ENCODE results near the gene RNF26. TPM values are rescaled to one million over a fixed set of nuclear protein-coding genes. Genes with fewer than 3 reads are reported as not detected.

Gene RNF26
- total and polyA plus RNA-seq, 10 of the 15 experiments (the other 5 are each of a cell fraction or from before 2014, with no cell fraction given), result 2.8 to 54.5 (median 17.7) TPM

DNA sequence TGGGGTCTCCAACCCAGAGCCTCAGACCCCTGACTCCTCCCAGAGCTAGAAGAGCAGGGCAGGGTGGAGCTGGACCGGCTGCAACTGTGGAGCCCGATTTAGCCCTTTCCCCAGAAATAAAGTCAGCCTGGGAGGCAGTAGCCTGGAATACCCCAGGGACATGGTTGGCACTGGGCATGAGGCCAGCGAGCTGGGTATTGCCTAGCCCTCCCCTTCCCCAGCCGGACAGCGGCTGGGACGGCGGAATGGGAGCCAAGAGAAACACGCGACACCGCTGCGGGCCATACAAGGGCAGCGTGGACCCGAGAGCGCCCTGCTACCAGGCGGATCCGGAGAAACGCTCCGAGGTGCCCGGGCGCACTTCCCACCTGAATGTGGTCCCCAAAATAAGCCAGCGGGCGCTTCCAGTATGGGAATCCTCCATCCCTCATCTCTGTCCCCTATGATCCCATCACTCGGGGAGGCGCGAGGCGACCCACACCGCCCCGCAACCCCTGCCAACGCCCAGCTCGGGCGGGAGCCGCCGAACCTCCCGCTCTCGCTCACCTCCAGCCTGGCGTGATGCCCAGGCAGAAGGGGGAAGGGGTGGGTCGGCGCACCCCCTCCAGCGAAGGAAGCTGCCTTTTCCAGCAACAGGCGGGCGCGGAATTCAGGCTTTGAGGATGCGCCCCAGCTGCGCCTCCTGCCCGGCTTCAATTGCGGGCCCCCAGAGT, 18.2 kb upstream of the RNF26 start:
- H2AFZ ChIP-seq (ENCODE audit: control insufficient read depth, low read depth, low read length), result peak overlapping the region; percentile 61
- peak overlapping the region; percentile 87 for H3K4me2 ChIP-seq (ENCODE audit: control insufficient read depth, insufficient read depth)
- FAIRE-seq, result no peak
- H3K79me2 ChIP-seq (ENCODE audit: control insufficient read depth, insufficient read depth, low read length), result no peaks in the 10 kb centered on the region
- under 1% methylated on average over 46 of the region's 46 CpGs for WGBS (ENCODE audit: insufficient coverage, insufficient replicate concordance, low lambda C conversion rate, missing lambda C conversion rate)
- TF ChIP-seq SRF (IDR thresholded peaks at IDR 0.05; ENCODE audit: low read depth in 2 of 2, low read length in 2 of 2), result peak in 1 of 2 experiments; percentile 46; a peak in 1 of 4 replicates
- TF ChIP-seq SUZ12 (IDR thresholded peaks at IDR 0.05; ENCODE audit: unreplicated experiment), result peak; percentile 37
- no peak for TF ChIP-seq TAF1 (IDR thresholded peaks at IDR 0.05; ENCODE audit: borderline replicate concordance, low read depth, low read length)
- H3K9ac ChIP-seq (ENCODE audit: control insufficient read depth, insufficient read depth, low read length), result no peak overlapping the region
- ChIA-PET POLR2A (interaction anchor here (0.6 to 1.2 kb wide), 4 partner anchors 12 to 214 kb away, joined by 3 to 5 read pairs (median 4); no protein-coding TSS in a partner anchor), SMC1A (ENCODE audit: uncharacterized antibody, unreplicated experiment) (interaction anchor here (0.5 to 3.5 kb wide), 5 partner anchors 8 to 146 kb away, joined by 3 to 14 read pairs (median 3); no protein-coding TSS in a partner anchor), RAD21 (ENCODE audit: unreplicated experiment) (interaction anchor here (1.0 to 2.1 kb wide), 3 partner anchors 22 to 248 kb away, joined by 3 to 4 read pairs (median 4); partner anchors contain the start of gene VPS11), CTCF (interaction anchor here (0.8 to 2.8 kb wide), 5 partner anchors 8 to 109 kb away, joined by 3 to 11 read pairs (median 4); no protein-coding TSS in a partner anchor)
- no peak for DNase-seq (ENCODE audit: low read depth, low spot score)
- H3K9me3 ChIP-seq (replicated peaks; ENCODE audit: control insufficient read depth, insufficient read depth, low read length), result no peaks in the 10 kb centered on the region
- H3K27ac ChIP-seq (ENCODE audit: control insufficient read depth, insufficient read depth), result no peak overlapping the region
- no peaks in the 10 kb centered on the region for H4K20me1 ChIP-seq (ENCODE audit: control insufficient read depth, insufficient read depth)
- peaks cover 1 to 15% of the 10 kb centered on the region in 2 experiments; a peak in 3 of 4 replicates for H3K27me3 ChIP-seq (replicated peaks in 1 of 2; ENCODE audit: control insufficient read depth in 2 of 2, insufficient read depth in 2 of 2, low read length in 1 of 2)
- peak overlapping the region; percentile 57; the same call in 1 of the 2 replicates for H3K4me3 ChIP-seq
- 0 out of 4 replicates have a peak, but pooled peaks cover 0 to 3% of the 10 kb centered on the region in 2 experiments for H3K36me3 ChIP-seq (ENCODE audit: control insufficient read depth in 2 of 2, insufficient read depth in 2 of 2, low read length in 1 of 2)
- no peak for ATAC-seq
- intact Hi-C loops (cut with micrococcal nuclease; ENCODE audit: unreplicated experiment), result no loop called here
- peaks cover 39% of the 10 kb centered on the region for H3K4me1 ChIP-seq (ENCODE audit: control insufficient read depth, insufficient read depth, low read length)
- TSS peak; percentile 46 for BruUV-seq (replicated peaks)
- in situ Hi-C loops (cut with MboI), result no loop called here
